Activated gamma-delta T cell treated with Interleukin-2 at 50 U/mL for 16 hours (primary cell): ENCODE data around the gene CLEC1B.
"Not testable (repeated sequence)": the region's sequence is repeated elsewhere in the genome, so short reads cannot be mapped to it uniquely, and the experiment has no call there.

Source experiments
- DNase-seq: peaks from one replicate; pipeline ENCODE4 v3.0.0-alpha.2; 2020

Gene CLEC1B

GRCh38 chr12:9973949-9974348 lies 25.0 kb downstream of the CLEC1B start:
- DNase-seq, result no peak

GRCh38 chr12:9971181-9971580 lies 27.7 kb downstream of the CLEC1B start, which contains the start of gene CLEC12A:
Gene CLEC12A, plus strand, starts transcription at chr12:9971409. Its CDS starts 188 bp downstream, at chr12:9971597.
- no peak for DNase-seq

GRCh38 chr12:9969673-9970072 lies 29.2 kb downstream of the CLEC1B start:
- DNase-seq, result no peak

GRCh38 chr12:9961901-9962300 lies 37.0 kb downstream of the CLEC1B start:
- DNase-seq, result no peak

- DNase-seq, result no peak
Observed at GRCh38 chr12:9961106-9961505, 37.8 kb downstream of the CLEC1B start.

GRCh38 chr12:9960590-9960989 lies 38.3 kb downstream of the CLEC1B start:
- DNase-seq, result no peak

- no peak for DNase-seq
Observed at GRCh38 chr12:9957834-9958233, 41.1 kb downstream of the CLEC1B start.

GRCh38 chr12:9952954-9953729 lies 45.8 kb downstream of the CLEC1B start:
- not testable (repeated sequence) for DNase-seq

GRCh38 chr12:9951026-9951675 lies 47.8 kb downstream of the CLEC1B start:
- DNase-seq, result peak; percentile 36

- DNase-seq, result no peak
Observed at GRCh38 chr12:9948606-9949296, 50.2 kb downstream of the CLEC1B start.

- DNase-seq, result no peak
Observed at GRCh38 chr12:9947674-9948073, 51.2 kb downstream of the CLEC1B start.

- DNase-seq, result no peak
Observed at GRCh38 chr12:9944391-9944790, 54.5 kb downstream of the CLEC1B start.

GRCh38 chr12:9943240-9943639 lies 55.7 kb downstream of the CLEC1B start:
- no peak for DNase-seq
